Measurements from ENCODE around the gene QRICH1.

- TF ChIP-seq CTCF (IDR thresholded peaks at IDR 0.05) (no peak), RXRA (IDR thresholded peaks at IDR 0.05; ENCODE audit: borderline replicate concordance, low read depth) (no peak), RAD21 (IDR thresholded peaks at IDR 0.05; ENCODE audit: low read length) (no peak), YY1 (IDR thresholded peaks at IDR 0.05; ENCODE audit: low read depth) (no peak), MAX (IDR thresholded peaks at IDR 0.05; ENCODE audit: low read depth) (no peak), POLR2AphosphoS5 (IDR thresholded peaks at IDR 0.05; ENCODE audit: low read depth, low read length) (no peak), EZH2phosphoT487 (IDR thresholded peaks at IDR 0.05; ENCODE audit: borderline replicate concordance, low read depth) (no peak), SMC3 (IDR thresholded peaks at IDR 0.05; ENCODE audit: low read depth, low read length) (no peak), USF2 (IDR thresholded peaks at IDR 0.05; ENCODE audit: borderline replicate concordance, low read depth, low read length) (no peak), TEAD4 (IDR thresholded peaks at IDR 0.05; ENCODE audit: borderline replicate concordance, insufficient read depth) (no peak), TCF12 (IDR thresholded peaks at IDR 0.05) (no peak), RFX5 (IDR thresholded peaks at IDR 0.05; ENCODE audit: low read length) (no peak)
Observed at GRCh38 chr3:49124203-49124602, 30.3 kb upstream of the QRICH1 start.

Measured in SK-N-SH (cell line).